ENCODE results near the gene ALK.

- TF ChIP-seq CTCF (IDR thresholded peaks at IDR 0.05; ENCODE audit: low read depth, low read length) (no peak), EZH2phosphoT487 (IDR thresholded peaks at IDR 0.05; ENCODE audit: low read depth) (no peak)
Observed at GRCh38 chr2:29871541-29871940, 49.8 kb downstream of the ALK start.
